ENCODE results near the gene LAPTM5. TPM values are rescaled to one million over a fixed set of nuclear protein-coding genes. Genes with fewer than 3 reads are reported as not detected.

LAPTM5 gene
- total RNA-seq, 1 experiment from 2014 or later = 1.5 TPM

DNA sequence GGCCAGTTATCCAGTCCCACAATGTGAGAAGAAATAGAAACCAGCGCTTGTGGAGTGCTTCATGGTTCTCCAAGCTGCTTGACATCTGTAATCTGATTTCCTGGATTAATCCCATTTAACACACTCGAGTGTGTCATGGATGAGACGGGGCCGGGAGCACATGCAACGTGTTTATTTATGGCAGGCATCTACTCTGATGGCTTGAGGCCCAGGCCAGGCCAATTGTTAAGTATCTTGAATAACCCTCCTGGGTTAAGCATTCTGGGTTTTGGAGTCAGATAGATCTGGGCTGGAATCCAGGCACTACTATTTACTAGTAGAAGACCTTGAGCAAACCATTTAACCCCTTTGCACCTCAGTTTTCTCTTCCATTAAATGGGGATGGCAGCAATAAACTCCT, 37.5 kb upstream of the LAPTM5 start:
- no peak for TF ChIP-seq TCF7L2 (IDR thresholded peaks at IDR 0.05; ENCODE audit: borderline replicate concordance, extremely low read depth, insufficient read depth, insufficient read length)
- no peak for TF ChIP-seq FOSL1 (IDR thresholded peaks at IDR 0.05; ENCODE audit: low read depth)
- no peak for TF ChIP-seq CBX3 (IDR thresholded peaks at IDR 0.05; ENCODE audit: low read depth)
- TF ChIP-seq EGR1 (IDR thresholded peaks at IDR 0.05; ENCODE audit: low read depth) = no peak
- no peak for TF ChIP-seq SIN3A (IDR thresholded peaks at IDR 0.05; ENCODE audit: low read depth)
- no peak for TF ChIP-seq CEBPB (IDR thresholded peaks at IDR 0.05; ENCODE audit: low read depth)
- no peak for TF ChIP-seq YY1 (IDR thresholded peaks at IDR 0.05; ENCODE audit: extremely low read depth, insufficient replicate concordance, low read depth, low read length)
- TF ChIP-seq, protein P1, sequence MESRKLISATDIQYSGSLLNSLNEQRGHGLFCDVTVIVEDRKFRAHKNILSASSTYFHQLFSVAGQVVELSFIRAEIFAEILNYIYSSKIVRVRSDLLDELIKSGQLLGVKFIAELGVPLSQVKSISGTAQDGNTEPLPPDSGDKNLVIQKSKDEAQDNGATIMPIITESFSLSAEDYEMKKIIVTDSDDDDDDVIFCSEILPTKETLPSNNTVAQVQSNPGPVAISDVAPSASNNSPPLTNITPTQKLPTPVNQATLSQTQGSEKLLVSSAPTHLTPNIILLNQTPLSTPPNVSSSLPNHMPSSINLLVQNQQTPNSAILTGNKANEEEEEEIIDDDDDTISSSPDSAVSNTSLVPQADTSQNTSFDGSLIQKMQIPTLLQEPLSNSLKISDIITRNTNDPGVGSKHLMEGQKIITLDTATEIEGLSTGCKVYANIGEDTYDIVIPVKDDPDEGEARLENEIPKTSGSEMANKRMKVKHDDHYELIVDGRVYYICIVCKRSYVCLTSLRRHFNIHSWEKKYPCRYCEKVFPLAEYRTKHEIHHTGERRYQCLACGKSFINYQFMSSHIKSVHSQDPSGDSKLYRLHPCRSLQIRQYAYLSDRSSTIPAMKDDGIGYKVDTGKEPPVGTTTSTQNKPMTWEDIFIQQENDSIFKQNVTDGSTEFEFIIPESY (IDR thresholded peaks at IDR 0.05; ENCODE audit: extremely low read depth, insufficient replicate concordance, low read length) = no peak
- no peak for TF ChIP-seq ZNF274 (IDR thresholded peaks at IDR 0.05; ENCODE audit: low read depth, low read length)
- TF ChIP-seq POLR2AphosphoS5 (IDR thresholded peaks at IDR 0.05; ENCODE audit: low read depth, low read length) = no peak
- no peak for TF ChIP-seq SRF (IDR thresholded peaks at IDR 0.05; ENCODE audit: low read depth)
- no peak for TF ChIP-seq EZH2 (IDR thresholded peaks at IDR 0.05)
- TF ChIP-seq, protein P2, sequence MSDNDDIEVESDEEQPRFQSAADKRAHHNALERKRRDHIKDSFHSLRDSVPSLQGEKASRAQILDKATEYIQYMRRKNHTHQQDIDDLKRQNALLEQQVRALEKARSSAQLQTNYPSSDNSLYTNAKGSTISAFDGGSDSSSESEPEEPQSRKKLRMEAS (IDR thresholded peaks at IDR 0.05) = no peak
- no peak for TF ChIP-seq POLR2A (IDR thresholded peaks at IDR 0.05; ENCODE audit: borderline replicate concordance, extremely low read depth, insufficient read depth, insufficient read length)
- TF ChIP-seq, protein P3, sequence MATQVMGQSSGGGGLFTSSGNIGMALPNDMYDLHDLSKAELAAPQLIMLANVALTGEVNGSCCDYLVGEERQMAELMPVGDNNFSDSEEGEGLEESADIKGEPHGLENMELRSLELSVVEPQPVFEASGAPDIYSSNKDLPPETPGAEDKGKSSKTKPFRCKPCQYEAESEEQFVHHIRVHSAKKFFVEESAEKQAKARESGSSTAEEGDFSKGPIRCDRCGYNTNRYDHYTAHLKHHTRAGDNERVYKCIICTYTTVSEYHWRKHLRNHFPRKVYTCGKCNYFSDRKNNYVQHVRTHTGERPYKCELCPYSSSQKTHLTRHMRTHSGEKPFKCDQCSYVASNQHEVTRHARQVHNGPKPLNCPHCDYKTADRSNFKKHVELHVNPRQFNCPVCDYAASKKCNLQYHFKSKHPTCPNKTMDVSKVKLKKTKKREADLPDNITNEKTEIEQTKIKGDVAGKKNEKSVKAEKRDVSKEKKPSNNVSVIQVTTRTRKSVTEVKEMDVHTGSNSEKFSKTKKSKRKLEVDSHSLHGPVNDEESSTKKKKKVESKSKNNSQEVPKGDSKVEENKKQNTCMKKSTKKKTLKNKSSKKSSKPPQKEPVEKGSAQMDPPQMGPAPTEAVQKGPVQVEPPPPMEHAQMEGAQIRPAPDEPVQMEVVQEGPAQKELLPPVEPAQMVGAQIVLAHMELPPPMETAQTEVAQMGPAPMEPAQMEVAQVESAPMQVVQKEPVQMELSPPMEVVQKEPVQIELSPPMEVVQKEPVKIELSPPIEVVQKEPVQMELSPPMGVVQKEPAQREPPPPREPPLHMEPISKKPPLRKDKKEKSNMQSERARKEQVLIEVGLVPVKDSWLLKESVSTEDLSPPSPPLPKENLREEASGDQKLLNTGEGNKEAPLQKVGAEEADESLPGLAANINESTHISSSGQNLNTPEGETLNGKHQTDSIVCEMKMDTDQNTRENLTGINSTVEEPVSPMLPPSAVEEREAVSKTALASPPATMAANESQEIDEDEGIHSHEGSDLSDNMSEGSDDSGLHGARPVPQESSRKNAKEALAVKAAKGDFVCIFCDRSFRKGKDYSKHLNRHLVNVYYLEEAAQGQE (IDR thresholded peaks at IDR 0.05; ENCODE audit: low read depth) = no peak
- TF ChIP-seq EZH2phosphoT487 (IDR thresholded peaks at IDR 0.05; ENCODE audit: borderline replicate concordance) = no peak
- TF ChIP-seq, protein P4, sequence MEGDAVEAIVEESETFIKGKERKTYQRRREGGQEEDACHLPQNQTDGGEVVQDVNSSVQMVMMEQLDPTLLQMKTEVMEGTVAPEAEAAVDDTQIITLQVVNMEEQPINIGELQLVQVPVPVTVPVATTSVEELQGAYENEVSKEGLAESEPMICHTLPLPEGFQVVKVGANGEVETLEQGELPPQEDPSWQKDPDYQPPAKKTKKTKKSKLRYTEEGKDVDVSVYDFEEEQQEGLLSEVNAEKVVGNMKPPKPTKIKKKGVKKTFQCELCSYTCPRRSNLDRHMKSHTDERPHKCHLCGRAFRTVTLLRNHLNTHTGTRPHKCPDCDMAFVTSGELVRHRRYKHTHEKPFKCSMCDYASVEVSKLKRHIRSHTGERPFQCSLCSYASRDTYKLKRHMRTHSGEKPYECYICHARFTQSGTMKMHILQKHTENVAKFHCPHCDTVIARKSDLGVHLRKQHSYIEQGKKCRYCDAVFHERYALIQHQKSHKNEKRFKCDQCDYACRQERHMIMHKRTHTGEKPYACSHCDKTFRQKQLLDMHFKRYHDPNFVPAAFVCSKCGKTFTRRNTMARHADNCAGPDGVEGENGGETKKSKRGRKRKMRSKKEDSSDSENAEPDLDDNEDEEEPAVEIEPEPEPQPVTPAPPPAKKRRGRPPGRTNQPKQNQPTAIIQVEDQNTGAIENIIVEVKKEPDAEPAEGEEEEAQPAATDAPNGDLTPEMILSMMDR (IDR thresholded peaks at IDR 0.05 in 2 of 3, conservative IDR thresholded peaks at IDR 0.05 in 1 of 3; ENCODE audit: borderline replicate concordance in 1 of 3, insufficient read depth in 1 of 3, low read depth in 2 of 3, low read length in 2 of 3) = no peak
- no peak for TF ChIP-seq ZFX (IDR thresholded peaks at IDR 0.05)
- TF ChIP-seq, protein P5, sequence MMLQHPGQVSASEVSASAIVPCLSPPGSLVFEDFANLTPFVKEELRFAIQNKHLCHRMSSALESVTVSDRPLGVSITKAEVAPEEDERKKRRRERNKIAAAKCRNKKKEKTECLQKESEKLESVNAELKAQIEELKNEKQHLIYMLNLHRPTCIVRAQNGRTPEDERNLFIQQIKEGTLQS (IDR thresholded peaks at IDR 0.05) = no peak
- H3K4me2 ChIP-seq (ENCODE audit: low read length) = no peak overlapping the region
- peaks cover 13% of the 10 kb centered on the region for H3K27me3 ChIP-seq (ENCODE audit: insufficient read depth, low read length)
- RAD21 ChIA-PET (ENCODE audit: low non-redundant PET in 1 of 2, low total read pairs in 2 of 2, uncharacterized antibody in 2 of 2, unreplicated experiment in 2 of 2) = no interaction called here
- no peak for DNase-seq (ENCODE audit: low read depth, low spot score)
- no peaks in the 10 kb centered on the region for H3K9me3 ChIP-seq (ENCODE audit: control insufficient read depth in 1 of 2, insufficient read depth in 1 of 2, low read depth in 1 of 2, low read length in 2 of 2)
- no peaks in the 10 kb centered on the region for H3K79me2 ChIP-seq (ENCODE audit: insufficient read depth, low read length)
- intact Hi-C loops (cut with micrococcal nuclease) = no loop called here
- H3K36me3 ChIP-seq (ENCODE audit: control insufficient read depth in 1 of 2, insufficient read depth in 2 of 2, low read length in 2 of 2) = no peaks in the 10 kb centered on the region
- POLR2A ChIA-PET = interaction anchor here (0.7 kb wide), 1 partner anchor 76 kb away, joined by 3 read pairs; no protein-coding TSS in a partner anchor
- H3K4me3 ChIP-seq (replicated peaks in 1 of 2; ENCODE audit: low read depth in 1 of 2, low read length in 2 of 2) = no peak overlapping the region
- CTCF ChIA-PET = interaction anchor here (2.6 kb wide), 1 partner anchor 12 kb away, joined by 8 read pairs; no protein-coding TSS in a partner anchor
- H4K20me1 ChIP-seq (ENCODE audit: insufficient read depth) = no peaks in the 10 kb centered on the region
- H3K27ac ChIP-seq (ENCODE audit: low read depth, low read length) = no peak overlapping the region
- no TSS peak for BruUV-seq (replicated peaks)
- no peaks in the 10 kb centered on the region for H3K9me2 ChIP-seq (ENCODE audit: insufficient read depth)
- ATAC-seq = no peak
- no peak overlapping the region for H3K9ac ChIP-seq (ENCODE audit: low read length)
- peaks cover 27 to 28% of the 10 kb centered on the region in 2 experiments for H3K4me1 ChIP-seq (ENCODE audit: control insufficient read depth in 1 of 2, insufficient read depth in 2 of 2, low read length in 2 of 2)
- no peak overlapping the region for H2AFZ ChIP-seq (ENCODE audit: low read depth, low read length, poor library complexity, severe bottlenecking)

All from HCT116 (cell line).